Measurements from ENCODE around the gene LY9. TPM values are rescaled to one million over a fixed set of nuclear protein-coding genes. Genes with fewer than 3 reads are reported as not detected.
"Not testable (repeated sequence)": the region's sequence is repeated elsewhere in the genome, so short reads cannot be mapped to it uniquely, and the experiment has no call there.

The LY9 gene
- total and polyA plus RNA-seq, 2 experiments from 2014 or later: not detected

GRCh38 chr1:160864173-160864572 is 68.2 kb downstream of the LY9 start:
- in situ Hi-C loops (cut with MboI): no loop called here
- Histone ChIP-seq H3F3A (ENCODE audit: insufficient read depth) (no peaks in the 10 kb centered on the region), H3K9ac (no peak overlapping the region), H3K27ac (no peak overlapping the region), H3K27me3 (replicated peaks; ENCODE audit: insufficient read depth) (no peaks in the 10 kb centered on the region; the same call in 1 of the 2 replicates), H3K4me1 (ENCODE audit: insufficient read depth) (no peaks in the 10 kb centered on the region), H3K36me3 (ENCODE audit: low read depth) (no peaks in the 10 kb centered on the region), H3K9me2 (ENCODE audit: insufficient read depth) (no peaks in the 10 kb centered on the region), H3K4me3 (no peak overlapping the region), H4K20me1 (ENCODE audit: insufficient read depth) (no peaks in the 10 kb centered on the region), H3K79me2 (ENCODE audit: insufficient read depth) (no peaks in the 10 kb centered on the region), H3K9me3 (ENCODE audit: low read depth) (no peaks in the 10 kb centered on the region), H2AFZ (no peak overlapping the region), H3K4me2 (ENCODE audit: unreplicated experiment) (no peak overlapping the region)
- no peak for TF ChIP-seq EZH2 (IDR thresholded peaks at IDR 0.05; ENCODE audit: insufficient read depth, poor library complexity, severe bottlenecking)
- TF ChIP-seq EZH2phosphoT487 (IDR thresholded peaks at IDR 0.05; ENCODE audit: insufficient read depth, low read depth): no peak
- DNase-seq: no peak
- 11 to 26% methylated on average over 2 of the region's 2 CpGs for WGBS, 2 experiments (ENCODE audit: low coverage in 1 of 2, low lambda C conversion rate in 2 of 2, missing lambda C conversion rate in 2 of 2)

- DNase-seq: no peak
- Histone ChIP-seq H3K4me3 (no peak overlapping the region), H3K4me2 (ENCODE audit: unreplicated experiment) (no peak overlapping the region), H4K20me1 (ENCODE audit: insufficient read depth) (no peaks in the 10 kb centered on the region), H3K9me3 (ENCODE audit: low read depth) (no peaks in the 10 kb centered on the region), H3F3A (ENCODE audit: insufficient read depth) (no peaks in the 10 kb centered on the region), H3K79me2 (ENCODE audit: insufficient read depth) (no peaks in the 10 kb centered on the region), H3K9ac (no peak overlapping the region), H3K27me3 (replicated peaks; ENCODE audit: insufficient read depth) (no peaks in the 10 kb centered on the region; the same call in none of the 2 replicates), H3K36me3 (ENCODE audit: low read depth) (no peaks in the 10 kb centered on the region), H3K9me2 (ENCODE audit: insufficient read depth) (no peaks in the 10 kb centered on the region), H2AFZ (no peak overlapping the region), H3K4me1 (ENCODE audit: insufficient read depth) (no peaks in the 10 kb centered on the region), H3K27ac (no peak overlapping the region)
- TF ChIP-seq EZH2phosphoT487 (IDR thresholded peaks at IDR 0.05; ENCODE audit: insufficient read depth, low read depth): no peak
- no peak for TF ChIP-seq EZH2 (IDR thresholded peaks at IDR 0.05; ENCODE audit: insufficient read depth, poor library complexity, severe bottlenecking)
- in situ Hi-C loops (cut with MboI): no loop called here
- 25 to 35% methylated on average over 5 of the region's 5 CpGs for WGBS, 2 experiments (ENCODE audit: low coverage in 1 of 2, low lambda C conversion rate in 2 of 2, missing lambda C conversion rate in 2 of 2)
Measured at GRCh38 chr1:160865337-160865736, 69.4 kb downstream of the LY9 start.

- H3K79me2 ChIP-seq (ENCODE audit: insufficient read depth): no peaks in the 10 kb centered on the region
Measured at GRCh38 chr1:160866001-160866694, 70.2 kb downstream of the LY9 start.

GRCh38 chr1:160866695-160867260 is 70.8 kb downstream of the LY9 start:
- Histone ChIP-seq H3K9ac (no peak overlapping the region), H3K27me3 (replicated peaks; ENCODE audit: insufficient read depth) (no peaks in the 10 kb centered on the region; the same call in none of the 2 replicates), H3F3A (ENCODE audit: insufficient read depth) (no peaks in the 10 kb centered on the region), H2AFZ (no peak overlapping the region), H3K4me1 (ENCODE audit: insufficient read depth) (no peaks in the 10 kb centered on the region), H3K9me2 (ENCODE audit: insufficient read depth) (no peaks in the 10 kb centered on the region), H4K20me1 (ENCODE audit: insufficient read depth) (no peaks in the 10 kb centered on the region), H3K4me3 (no peak overlapping the region), H3K79me2 (ENCODE audit: insufficient read depth) (no peaks in the 10 kb centered on the region), H3K27ac (no peak overlapping the region), H3K4me2 (ENCODE audit: unreplicated experiment) (no peak overlapping the region), H3K9me3 (ENCODE audit: low read depth) (no peaks in the 10 kb centered on the region), H3K36me3 (ENCODE audit: low read depth) (no peaks in the 10 kb centered on the region)
- in situ Hi-C loops (cut with MboI): no loop called here
- DNase-seq: no peak
- 2 to 8% methylated on average over 6 of the region's 6 CpGs for WGBS, 2 experiments (ENCODE audit: low coverage in 1 of 2, low lambda C conversion rate in 2 of 2, missing lambda C conversion rate in 2 of 2)
- TF ChIP-seq EZH2 (IDR thresholded peaks at IDR 0.05; ENCODE audit: insufficient read depth, poor library complexity, severe bottlenecking) (no peak), EZH2phosphoT487 (IDR thresholded peaks at IDR 0.05; ENCODE audit: insufficient read depth, low read depth) (no peak)

More at GRCh38 chr1:160866001-160866694, 70.2 kb downstream of the LY9 start:
- H3F3A ChIP-seq (ENCODE audit: insufficient read depth): no peaks in the 10 kb centered on the region
- no peak overlapping the region for H3K9ac ChIP-seq
- H3K9me2 ChIP-seq (ENCODE audit: insufficient read depth): no peaks in the 10 kb centered on the region
- no peaks in the 10 kb centered on the region; the same call in none of the 2 replicates for H3K27me3 ChIP-seq (replicated peaks; ENCODE audit: insufficient read depth)
- no peaks in the 10 kb centered on the region for H3K9me3 ChIP-seq (ENCODE audit: low read depth)
- in situ Hi-C loops (cut with MboI): no loop called here
- H3K36me3 ChIP-seq (ENCODE audit: low read depth): no peaks in the 10 kb centered on the region
- no peak overlapping the region for H3K27ac ChIP-seq
- DNase-seq: no peak
- TF ChIP-seq EZH2 (IDR thresholded peaks at IDR 0.05; ENCODE audit: insufficient read depth, poor library complexity, severe bottlenecking) (no peak), EZH2phosphoT487 (IDR thresholded peaks at IDR 0.05; ENCODE audit: insufficient read depth, low read depth) (no peak)
- H3K4me2 ChIP-seq (ENCODE audit: unreplicated experiment): no peak overlapping the region
- no peaks in the 10 kb centered on the region for H4K20me1 ChIP-seq (ENCODE audit: insufficient read depth)
- H3K4me3 ChIP-seq: no peak overlapping the region
- no peaks in the 10 kb centered on the region for H3K4me1 ChIP-seq (ENCODE audit: insufficient read depth)
- H2AFZ ChIP-seq: no peak overlapping the region

- H2AFZ ChIP-seq; H3K9me2 ChIP-seq (ENCODE audit: insufficient read depth); H3K4me1 ChIP-seq (ENCODE audit: insufficient read depth); H3K79me2 ChIP-seq (ENCODE audit: insufficient read depth); H4K20me1 ChIP-seq (ENCODE audit: insufficient read depth); H3K36me3 ChIP-seq (ENCODE audit: low read depth); H3K4me3 ChIP-seq; DNase-seq; in situ Hi-C loops (cut with MboI); H3K27ac ChIP-seq; H3K9me3 ChIP-seq (ENCODE audit: low read depth); H3K4me2 ChIP-seq (ENCODE audit: unreplicated experiment); H3K27me3 ChIP-seq (replicated peaks; ENCODE audit: insufficient read depth); H3K9ac ChIP-seq; H3F3A ChIP-seq (ENCODE audit: insufficient read depth): not testable (repeated sequence)
- WGBS, 2 experiments (ENCODE audit: low coverage in 1 of 2, low lambda C conversion rate in 2 of 2, missing lambda C conversion rate in 2 of 2): 3 to 8% methylated on average over 4 of the region's 4 CpGs
Measured at GRCh38 chr1:160867651-160868050, 71.7 kb downstream of the LY9 start.
